GM23338 (cell line): ENCODE data around the gene ONECUT1. TPM values are rescaled to one million over a fixed set of nuclear protein-coding genes. Genes with fewer than 3 reads are reported as not detected.
A peak's percentile ranks its signal among the peaks of the same experiment; 100 is the strongest.

Source experiments
- ATAC-seq: fragments of 200-7000 bp; cut with Tn5 transposase; 3 replicates; pipeline ENCODE4 v1.9.1; 2020
- DNase-seq: peaks from one replicate; pipeline ENCODE4 v3.0.0-alpha.2; 2015; ENCODE audit warnings: low spot score
- H2AFZ ChIP-seq: fragments of 200-600 bp; sonication (generic); 2 replicates; pipeline ENCODE4 v1.8.0; 2016; ENCODE audit warnings: antibody characterized with exemption, mild to moderate bottlenecking, moderate library complexity
- H3F3A ChIP-seq: fragments of 200-600 bp; sonication (generic); replicated peaks from 2 replicates; pipeline ENCODE4 v1.8.0; 2017; ENCODE audit warnings: antibody characterized with exemption, mixed run types, low read depth
- H3K27ac ChIP-seq: fragments of 200-600 bp; sonication (generic); 2 replicates; pipeline ENCODE4 v1.6.1; 2016; ENCODE audit warnings: low read depth
- H3K27me3 ChIP-seq: fragments of 200-600 bp; sonication (generic); 2 replicates; pipeline ENCODE4 v1.8.0; 2016; ENCODE audit warnings: mild to moderate bottlenecking, mixed run types, moderate library complexity; ENCODE audit not compliant: insufficient read depth
- H3K36me3 ChIP-seq: fragments of 200-600 bp; sonication (generic); 2 replicates; pipeline ENCODE4 v1.8.0; 2016; ENCODE audit warnings: mild to moderate bottlenecking; ENCODE audit not compliant: insufficient read depth
- H3K4me1 ChIP-seq: fragments of 200-600 bp; sonication (generic); 2 replicates; pipeline ENCODE4 v1.8.0; 2016; ENCODE audit warnings: mild to moderate bottlenecking, moderate library complexity; ENCODE audit not compliant: insufficient read depth
- H3K4me2 ChIP-seq: fragments of 200-600 bp; sonication (generic); 2 replicates; pipeline ENCODE4 v1.7.1; 2017; ENCODE audit warnings: mixed run types
- H3K4me3 ChIP-seq: fragments of 200-600 bp; sonication (generic); 2 replicates; pipeline ENCODE4 v1.6.1; 2016; ENCODE audit warnings: mixed run types
- H3K79me2 ChIP-seq: fragments of 200-600 bp; sonication (generic); replicated peaks from 2 replicates; pipeline ENCODE4 v1.8.0; 2017; ENCODE audit warnings: mild to moderate bottlenecking; ENCODE audit not compliant: insufficient read depth
- H3K9me2 ChIP-seq: fragments of 200-600 bp; sonication (generic); 2 replicates; pipeline ENCODE4 v1.8.0; 2017; ENCODE audit not compliant: insufficient read depth
- H4K20me1 ChIP-seq: fragments of 200-600 bp; sonication (generic); replicated peaks from 2 replicates; pipeline ENCODE4 v1.8.0; 2017; ENCODE audit warnings: mild to moderate bottlenecking; ENCODE audit not compliant: insufficient read depth
- H3K27ac Mint-ChIP-seq: 2 replicates; pipeline ENCODE4 v1.8.0; 2020; ENCODE audit warnings: inconsistent platforms, mild to moderate bottlenecking, moderate library complexity, mixed read lengths
- H3K27me3 Mint-ChIP-seq: 3 replicates; pipeline ENCODE4 v1.8.0; 2022; ENCODE audit warnings: low read depth, mild to moderate bottlenecking, moderate library complexity, mixed read lengths, inconsistent platforms; ENCODE audit not compliant: insufficient read depth, poor library complexity
- H3K36me3 Mint-ChIP-seq: 3 replicates; pipeline ENCODE4 v1.8.0; 2021; ENCODE audit warnings: low read depth, mild to moderate bottlenecking, inconsistent platforms, moderate library complexity, mixed read lengths
- H3K4me1 Mint-ChIP-seq: 3 replicates; pipeline ENCODE4 v1.8.0; 2020; ENCODE audit warnings: mild to moderate bottlenecking, inconsistent platforms, mixed read lengths
- H3K4me3 Mint-ChIP-seq: 3 replicates; pipeline ENCODE4 v1.8.0; 2021; ENCODE audit warnings: moderate library complexity, mild to moderate bottlenecking, inconsistent platforms, mixed read lengths
- H3K9me3 Mint-ChIP-seq: 3 replicates; pipeline ENCODE4 v1.8.0; 2020; ENCODE audit warnings: moderate library complexity, mild to moderate bottlenecking, inconsistent platforms, mixed read lengths
- CREB1 ChIP-seq: fragments of 250-450 bp; sonication (Bioruptor Pico); IDR thresholded peaks from 2 replicates; pipeline ENCODE4 v1.5.0; 2020; ENCODE audit warnings: low read depth, mild to moderate bottlenecking, moderate library complexity
- CTCF ChIP-seq, 2 experiments: fragments of 200-600 bp in 1 of 2; sonication (generic) in 1 of 2; conservative IDR thresholded peaks; 2 replicates each; pipeline versions ENCODE4 v1.5.1 to v1.6.1; 2016 to 2017; ENCODE audit warnings: antibody characterized with exemption in 2 of 2, low read depth in 2 of 2, mild to moderate bottlenecking in 2 of 2, moderate library complexity in 1 of 2
- ETS1 ChIP-seq: IDR thresholded peaks from 2 replicates; pipeline ENCODE4 v1.6.1; 2016; ENCODE audit warnings: antibody characterized with exemption
- EZH2 ChIP-seq: fragments of 200-600 bp; sonication (generic); IDR thresholded peaks from one replicate; pipeline ENCODE4 v1.8.0; 2017; ENCODE audit warnings: antibody characterized with exemption, mild to moderate bottlenecking, low read depth; ENCODE audit not compliant: unreplicated experiment
- EZH2phosphoT487 ChIP-seq: fragments of 200-600 bp; sonication (generic); IDR thresholded peaks from one replicate; pipeline ENCODE4 v1.8.1; 2018; ENCODE audit warnings: antibody characterized with exemption; ENCODE audit not compliant: unreplicated experiment
- JUNB ChIP-seq: IDR thresholded peaks from one replicate; pipeline ENCODE4 v1.6.1; 2016; ENCODE audit warnings: antibody characterized with exemption; ENCODE audit not compliant: unreplicated experiment
- NANOG ChIP-seq: IDR thresholded peaks from 2 replicates; pipeline ENCODE4 v1.6.1; 2016; ENCODE audit warnings: antibody characterized with exemption, borderline replicate concordance
- POLR2AphosphoS5 ChIP-seq: IDR thresholded peaks from 2 replicates; pipeline ENCODE4 v1.6.1; 2016; ENCODE audit warnings: antibody characterized with exemption, low read depth
- REST ChIP-seq: IDR thresholded peaks from one replicate; pipeline ENCODE4 v1.6.1; 2018; ENCODE audit warnings: antibody characterized with exemption; ENCODE audit not compliant: unreplicated experiment
- STAT1 ChIP-seq: IDR thresholded peaks from one replicate; pipeline ENCODE4 v1.6.1; 2016; ENCODE audit warnings: antibody characterized with exemption; ENCODE audit not compliant: unreplicated experiment
- ZNF114 ChIP-seq: fragments of 250-450 bp; sonication (Bioruptor Pico); IDR thresholded peaks from 2 replicates; pipeline ENCODE4 v1.5.0; 2020; ENCODE audit warnings: mild to moderate bottlenecking, moderate library complexity
- ZNF331 ChIP-seq: fragments of 250-450 bp; sonication (Bioruptor Pico); IDR thresholded peaks from 2 replicates; pipeline ENCODE4 v1.5.0; 2020; ENCODE audit warnings: low read depth, mild to moderate bottlenecking, moderate library complexity
- ZNF462 ChIP-seq: fragments of 250-450 bp; sonication (Bioruptor Pico); IDR thresholded peaks from 2 replicates; pipeline ENCODE4 v1.5.0; 2020; ENCODE audit warnings: mild to moderate bottlenecking, moderate library complexity
- polyA plus RNA-seq: library from polyadenylated mRNA; unstranded; fragments of >200 nt; fragmentation: Nextera tagmentation; extraction: Ambion mirVana; gene quantifications from 2 replicates; pipeline ENCODE4 v1.2.1, GENCODE V29; 2016
- total RNA-seq: library from RNA; depleted of rRNA; stranded (reverse); fragments of >200 nt; shearing (Covaris generic); gene quantifications from 2 replicates; pipeline ENCODE4 v1.2.3, GENCODE V29; 2014

The ONECUT1 gene
- total and polyA plus RNA-seq, 2 experiments from 2014 or later = 4.3 to 9.4 TPM

- peak overlapping the region; percentile 57 for H3K4me3 ChIP-seq
- peaks cover 86% of the 10 kb centered on the region for H3K4me1 Mint-ChIP-seq
- H4K20me1 ChIP-seq = peaks cover 54% of the 10 kb centered on the region
- H3K27ac ChIP-seq = no peak overlapping the region
- H3K4me1 ChIP-seq = peaks cover 98% of the 10 kb centered on the region
- H3K9me3 Mint-ChIP-seq = peaks cover 16% of the 10 kb centered on the region; the same call in 1 of the 3 replicates
- peaks cover 39% of the 10 kb centered on the region for H3F3A ChIP-seq
- H3K27me3 ChIP-seq = peaks cover 100% of the 10 kb centered on the region
- H3K27me3 Mint-ChIP-seq = peaks cover 100% of the 10 kb centered on the region
- H3K36me3 ChIP-seq = no peaks in the 10 kb centered on the region; the same call in 1 of the 2 replicates
- peaks cover 18% of the 10 kb centered on the region for H3K79me2 ChIP-seq
- peak; percentile 61 for DNase-seq
- ATAC-seq = peak; percentile 8
- peaks cover 32% of the 10 kb centered on the region for H3K36me3 Mint-ChIP-seq
- peak overlapping the region; percentile 65 for H3K4me3 Mint-ChIP-seq
- H2AFZ ChIP-seq = no peak overlapping the region
- H3K4me2 ChIP-seq = peak overlapping the region; percentile 82
- H3K9me2 ChIP-seq = no peaks in the 10 kb centered on the region
- H3K27ac Mint-ChIP-seq = no peak overlapping the region
- TF ChIP-seq ZNF114 (no peak), JUNB (no peak), EZH2phosphoT487 (peak; percentile 17), ZNF331 (CRISPR knock-in tag) (no peak), NANOG (no peak), ETS1 (no peak), ZNF462 (CRISPR knock-in tag) (no peak), POLR2AphosphoS5 (0 out of 2 replicates have a peak, but pooled peaks have one; percentile 27), STAT1 (no peak), CTCF (conservative IDR thresholded peaks at IDR 0.05; ENCODE audit: low read depth in 2 of 2) (no peak), REST (no peak), EZH2 (peak; percentile 76), CREB1 (CRISPR knock-in tag) (no peak)
Observed at GRCh38 chr15:52797625-52798501, 7.7 kb upstream of the ONECUT1 start.
